GM12873 (cell line): ENCODE results near the gene PC.

ENCODE experiments used
- TF ChIP-seq, protein P1 (sequence below): IDR thresholded peaks from 2 replicates; pipeline ENCODE4 v1.5.1; 2012; ENCODE audit warnings: low read depth, mild to moderate bottlenecking, moderate library complexity, low read length, control low read depth; ENCODE audit not compliant: insufficient read depth; ENCODE audit errors: missing control alignments

The PC gene

DNA sequence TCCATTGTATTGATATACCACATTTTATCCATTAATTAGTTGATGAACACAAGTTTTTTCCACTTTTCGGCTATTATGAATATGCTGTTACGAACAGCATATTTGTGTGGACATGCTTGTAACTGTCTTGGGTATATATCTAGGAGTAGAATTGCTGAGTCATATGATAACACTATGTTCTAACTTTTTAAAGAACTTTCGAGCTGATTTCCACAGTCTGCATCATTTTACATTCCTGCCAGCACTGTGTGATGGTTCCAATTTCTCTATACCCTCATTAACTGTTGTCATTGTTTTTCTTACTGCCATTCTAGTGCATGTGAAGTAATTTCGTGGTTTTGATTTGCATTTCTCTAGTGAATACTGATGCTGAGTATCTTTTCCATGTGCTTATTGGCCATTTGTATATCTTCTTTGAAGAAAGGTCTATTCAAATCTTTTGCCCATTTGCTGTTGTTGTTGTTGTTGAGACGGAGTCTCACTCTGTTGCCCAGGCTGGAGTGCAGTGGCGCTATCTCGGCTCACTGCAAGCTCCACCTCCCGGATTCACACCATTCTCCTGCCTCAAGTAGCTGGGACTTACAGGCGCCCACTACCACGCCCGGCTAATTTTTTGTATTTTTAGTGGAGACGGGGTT lies 122.3 kb downstream of the PC start:
- TF ChIP-seq, protein P1, sequence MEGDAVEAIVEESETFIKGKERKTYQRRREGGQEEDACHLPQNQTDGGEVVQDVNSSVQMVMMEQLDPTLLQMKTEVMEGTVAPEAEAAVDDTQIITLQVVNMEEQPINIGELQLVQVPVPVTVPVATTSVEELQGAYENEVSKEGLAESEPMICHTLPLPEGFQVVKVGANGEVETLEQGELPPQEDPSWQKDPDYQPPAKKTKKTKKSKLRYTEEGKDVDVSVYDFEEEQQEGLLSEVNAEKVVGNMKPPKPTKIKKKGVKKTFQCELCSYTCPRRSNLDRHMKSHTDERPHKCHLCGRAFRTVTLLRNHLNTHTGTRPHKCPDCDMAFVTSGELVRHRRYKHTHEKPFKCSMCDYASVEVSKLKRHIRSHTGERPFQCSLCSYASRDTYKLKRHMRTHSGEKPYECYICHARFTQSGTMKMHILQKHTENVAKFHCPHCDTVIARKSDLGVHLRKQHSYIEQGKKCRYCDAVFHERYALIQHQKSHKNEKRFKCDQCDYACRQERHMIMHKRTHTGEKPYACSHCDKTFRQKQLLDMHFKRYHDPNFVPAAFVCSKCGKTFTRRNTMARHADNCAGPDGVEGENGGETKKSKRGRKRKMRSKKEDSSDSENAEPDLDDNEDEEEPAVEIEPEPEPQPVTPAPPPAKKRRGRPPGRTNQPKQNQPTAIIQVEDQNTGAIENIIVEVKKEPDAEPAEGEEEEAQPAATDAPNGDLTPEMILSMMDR, result no peak

DNA sequence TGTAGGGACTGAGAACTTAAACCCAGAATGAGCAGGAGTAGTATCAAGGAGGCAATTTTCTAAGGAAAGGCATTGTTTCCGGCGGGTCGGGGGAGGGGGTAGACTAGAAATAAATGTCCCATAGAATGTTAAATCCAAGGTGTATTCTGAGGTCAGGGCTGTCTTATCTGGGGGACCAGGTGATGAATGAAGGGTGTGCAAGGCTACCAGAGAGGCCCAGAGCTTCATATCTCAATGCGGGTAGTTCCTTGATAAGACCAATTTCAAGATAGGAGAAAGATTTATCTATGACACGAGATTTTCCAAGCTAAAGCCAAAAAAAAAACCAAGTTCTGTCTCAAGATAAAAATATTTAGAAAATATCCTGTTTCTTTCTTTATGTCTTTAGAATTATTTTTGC lies 123.2 kb downstream of the PC start:
- TF ChIP-seq, protein P1, result no peak

DNA sequence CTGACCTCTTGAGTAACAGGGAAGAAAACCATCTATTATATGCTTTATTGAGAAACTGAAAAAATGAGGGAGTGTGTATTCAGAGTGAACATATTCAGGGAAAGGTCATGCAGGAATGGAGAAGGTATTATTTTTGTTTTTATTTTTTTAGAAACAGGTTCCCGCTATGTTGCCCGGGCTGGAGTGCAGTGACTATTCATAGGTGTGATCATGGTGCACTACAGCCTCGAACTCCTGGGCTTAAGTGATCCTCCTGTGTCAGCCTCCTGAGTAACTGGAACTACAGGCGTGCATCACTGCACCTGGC lies 123.7 kb downstream of the PC start:
- TF ChIP-seq, protein P1, result no peak

DNA sequence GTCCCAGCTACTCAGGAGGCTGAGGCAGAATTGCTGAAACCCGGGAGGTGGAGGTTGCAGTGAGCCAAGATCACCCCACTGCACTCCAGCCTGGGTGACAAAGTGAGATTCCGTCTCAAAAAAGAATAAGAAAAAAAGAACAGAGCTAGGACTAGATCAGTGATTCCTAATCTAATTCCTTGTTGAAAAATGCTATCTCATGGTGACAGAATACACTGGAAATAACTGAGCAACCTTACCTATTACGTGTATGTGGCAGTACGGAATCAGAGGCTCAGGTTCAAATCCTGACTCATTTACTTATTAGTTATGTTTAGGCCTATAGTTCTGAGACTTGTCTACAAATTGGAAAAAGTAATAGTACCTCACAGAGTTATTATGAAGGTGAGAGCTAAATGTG lies 134.5 kb downstream of the PC start:
- TF ChIP-seq, protein P1, result no peak

DNA sequence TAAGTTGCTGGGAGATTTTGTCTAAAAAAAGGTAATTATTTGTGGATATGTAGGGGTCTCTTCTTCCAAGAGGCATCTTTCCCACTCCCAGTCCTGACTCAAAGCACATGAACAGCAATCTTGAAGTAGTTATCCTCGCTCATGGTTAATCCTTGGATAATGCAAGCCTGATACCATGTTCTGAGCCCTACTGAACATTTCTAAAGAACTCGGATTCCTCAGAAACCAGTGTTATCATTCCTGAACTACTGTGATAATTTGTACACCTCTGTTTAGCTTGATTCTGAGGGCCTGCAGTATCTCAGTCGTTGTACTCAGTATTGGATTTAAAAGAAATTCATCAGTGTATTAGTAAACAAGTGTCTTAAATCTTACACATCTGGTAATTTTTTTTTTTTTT lies 137.3 kb downstream of the PC start:
- TF ChIP-seq, protein P1, result no peak

DNA sequence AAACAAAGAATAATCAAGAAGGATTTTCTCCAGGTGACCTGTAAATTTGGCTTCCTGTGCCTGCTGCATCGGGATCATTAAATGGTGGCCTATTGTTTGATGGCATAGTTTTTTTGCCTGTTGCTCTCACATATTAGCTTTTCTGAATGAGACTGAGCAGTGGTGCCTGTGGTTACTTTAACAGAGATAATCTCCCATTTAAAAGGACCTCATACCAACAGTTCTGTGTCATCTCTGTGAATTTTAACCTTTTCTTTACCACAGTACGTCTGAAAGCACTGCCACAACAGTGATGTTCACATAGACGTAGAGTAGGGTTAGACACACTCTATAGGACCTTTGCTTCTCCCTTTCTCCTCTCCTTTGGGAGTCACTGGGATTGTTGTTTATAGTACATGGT lies 137.8 kb downstream of the PC start:
- TF ChIP-seq, protein P1, result no peak

DNA sequence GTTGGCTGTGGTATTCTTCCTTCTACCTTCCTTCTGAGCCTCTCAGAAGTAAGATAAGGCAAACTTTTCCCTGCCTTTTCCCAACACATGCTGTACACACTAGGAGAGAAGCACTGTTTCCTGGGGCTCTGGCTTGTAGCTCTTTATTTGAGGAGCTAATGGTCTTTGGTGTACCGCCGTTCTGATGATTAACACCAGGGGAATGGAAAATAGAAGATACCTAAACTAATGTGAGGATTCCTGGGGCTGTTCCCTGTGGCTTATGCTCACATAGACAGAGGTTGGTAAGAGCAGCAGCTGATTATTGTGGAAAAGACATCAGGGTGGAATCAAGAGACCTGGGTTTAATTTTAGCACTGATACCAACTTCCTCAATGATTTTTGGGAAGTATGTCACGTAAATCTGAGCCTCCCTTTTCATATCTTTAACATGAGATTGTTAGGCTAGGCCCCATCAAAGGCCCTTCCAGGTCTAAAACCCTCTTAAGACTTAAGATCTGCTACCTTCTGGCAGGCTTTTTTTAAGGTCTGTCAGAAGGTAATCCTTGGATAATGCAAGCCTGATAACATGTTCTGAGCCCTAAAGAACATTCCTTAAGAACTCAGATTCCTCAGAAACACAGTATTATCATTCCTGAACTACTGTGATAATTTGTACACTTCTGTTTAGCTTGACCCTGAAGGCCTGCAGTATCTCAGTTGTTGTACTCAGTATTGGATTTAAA lies 139.8 kb downstream of the PC start:
- TF ChIP-seq, protein P1, result no peak
